Heart right ventricle (tissue), 16 donors: ENCODE measurements around the gene RFX1. TPM values are rescaled to one million over a fixed set of nuclear protein-coding genes. Genes with fewer than 3 reads are reported as not detected.

Experiments used
- ATAC-seq, 8 donors: fragments of 200-7000 bp; cut with Tn5 transposase; one replicate each; pipeline ENCODE4 v1.9.1; 2020; ENCODE audit warnings: mild to moderate bottlenecking in 8 of 8, moderate library complexity in 8 of 8, moderate number of reproducible peaks in 1 of 8
- DNase-seq, 2 donors: peaks; one replicate each; pipeline ENCODE4 v3.0.0-alpha.2; 2020
- H3K27ac ChIP-seq, 10 donors: fragments of 200-600 bp; sonication (generic) in 2 of 10; one replicate each; pipeline versions ENCODE4 v1.5.0 to v1.8.0; 2020 to 2022; ENCODE audit warnings: mild to moderate bottlenecking in 3 of 10
- H3K27me3 ChIP-seq, 7 donors: fragments of 200-600 bp; one replicate each; pipeline ENCODE4 v1.8.0; 2021 to 2022; ENCODE audit warnings: mild to moderate bottlenecking in 2 of 7
- H3K36me3 ChIP-seq, 9 donors: fragments of 200-600 bp; sonication (generic) in 1 of 9; one replicate each; pipeline versions ENCODE4 v1.5.0 to v1.8.0; 2020 to 2022; ENCODE audit warnings: mild to moderate bottlenecking in 2 of 9
- H3K4me1 ChIP-seq, 9 donors: fragments of 200-600 bp; sonication (generic) in 1 of 9; one replicate each; pipeline versions ENCODE4 v1.5.0 to v1.8.0; 2020 to 2022; ENCODE audit warnings: mild to moderate bottlenecking in 4 of 9
- H3K4me3 ChIP-seq, 10 donors: fragments of 200-600 bp; sonication (generic) in 2 of 10; one replicate each; pipeline versions ENCODE4 v1.5.0 to v1.8.0; 2020 to 2022; ENCODE audit warnings: mild to moderate bottlenecking in 7 of 10, moderate library complexity in 2 of 10
- H3K9me3 ChIP-seq, 11 donors: fragments of 200-600 bp in 10 of 11; sonication (generic) in 2 of 11; one replicate each; pipeline versions ENCODE4 v1.5.0 to v1.8.0; 2013 to 2022; ENCODE audit warnings: mild to moderate bottlenecking in 2 of 11, control low read depth in 1 of 11, moderate library complexity in 1 of 11
- CTCF ChIP-seq, 9 donors: fragments of 200-600 bp; sonication (generic) in 2 of 9; IDR thresholded peaks; one replicate each; pipeline versions ENCODE4 v1.5.0 to v1.8.0; 2021 to 2022; ENCODE audit warnings: antibody characterized with exemption in 9 of 9, mild to moderate bottlenecking in 5 of 9, moderate library complexity in 1 of 9
- WGBS, 2 donors: extraction: QIAGEN DNeasy Blood & Tissue Kit; methylation state at CpG; one replicate each; pipeline ENCODE4 v1.1.7; 2013; ENCODE audit warnings: inconsistent platforms in 1 of 2; 5-methylcytosine and 5-hydroxymethylcytosine counted together
- intact Hi-C, 10 donors: fragments of 100-400 bp; cut with DNase I; formaldehyde crosslinking; loops; one replicate each; pipeline versions ENCODE4 v1.11.1 to v1.14.2; 2022
- polyA plus RNA-seq, 2 donors: library from polyadenylated mRNA; stranded (reverse); fragments of 200-250 nt; gene quantifications; one replicate each; pipeline ENCODE4 v1.2.3, GENCODE V29; 2013
- total RNA-seq, 10 donors: library from RNA; stranded (reverse); fragmentation: NEBNext Ultra II Directional in 3 of 10; extraction: Animal tissue kit (Norgen Biotek cat#: 25700) in 3 of 10; gene quantifications; one replicate each; pipeline versions ENCODE4 v1.2.1 to v1.2.4, GENCODE V29; 2021 to 2023
- donor health status: Arrhythmogenic right ventricular cardiomyopathy.
- donor health status: ischemic (EF 13 %, LVEDD 7.1; RV severe dilation, severe dysfunction).
- donor health status: healthy with polysubstance abuse.
- donor health status: DM: no; HTN: yes; CAD: no.
- donor health status: DM: no; HTN: no; CAD: no.
- donor health status: ischemic (EF 25% LVEDD 6.9; RV normal size, moderate dysfunction).
- donor health status: ischemic (EF 25% LVEDD 5.7; RV mildly dilated, moderate dysfunction).
- donor health status: healthy.
- donor health status: DM: yes; HTN: yes; CAD: no.
- donor health status: Ischemic cardiomyopathy.
- donor health status: ischemic (EF 35%, LVEDD 5.7; RV mildly dilated, moderate dysfunction).
- donor health status: nonischemic (EF 11% LVEDD 7.7; RV severe dilation, severe dysfunction).
- donor health status: DM: yes; HTN: yes; CAD: no.
- donor health status: PGD.
- donor health status: ischemic (EF 29% LVEDD 5.4; RV normal size, mild dysfunction).
- donor health status: nonischemic (EF 23%, LVEDD 6.1; RV moderate dilation, normal function).

The RFX1 gene
- total and polyA plus RNA-seq, 12 donors: 2.7 to 15.8 (median 11.8) TPM

DNA sequence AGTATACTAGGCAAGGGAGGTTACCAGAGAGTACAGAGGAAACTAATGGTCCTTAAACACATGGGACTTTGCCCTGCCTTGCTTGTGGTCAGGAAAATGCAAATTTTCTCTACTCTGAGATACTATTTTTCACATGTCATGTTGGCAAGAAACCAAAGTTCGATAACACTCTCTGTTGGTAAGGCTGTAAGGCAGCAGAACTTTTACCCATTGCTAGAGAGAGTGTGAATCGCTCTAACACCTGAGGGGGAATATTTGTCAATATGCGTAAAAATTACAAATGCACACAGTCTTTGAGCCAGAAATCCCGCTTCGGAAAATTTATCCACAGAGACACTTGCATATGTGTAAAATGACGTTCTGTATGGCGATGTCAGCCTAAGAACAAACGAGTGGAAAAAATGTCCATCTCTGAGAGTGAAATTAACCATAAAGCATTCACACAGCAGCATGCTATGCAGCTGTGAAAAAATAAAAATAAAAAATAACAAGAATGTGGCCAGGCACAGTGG, 9.5 kb upstream of the RFX1 start:
- Histone ChIP-seq H3K4me3 (no peak overlapping the region), H3K27me3 (no peaks in the 10 kb centered on the region), H3K27ac (no peak overlapping the region), H3K9me3 (no peaks in the 10 kb centered on the region), H3K36me3 (no peaks in the 10 kb centered on the region), H3K4me1 (peaks cover 0 to 5% (median 0%) of the 10 kb centered on the region in 9 donors)
- no peak for TF ChIP-seq CTCF (IDR thresholded peaks at IDR 0.05)
- DNase-seq (no peak), ATAC-seq (no peak)
- intact Hi-C loops: no loop called here
- WGBS, 2 donors: 77 to 79% methylated on average over 8 of the region's 8 CpGs

- Histone ChIP-seq H3K27ac (no peak overlapping the region), H3K36me3 (no peaks in the 10 kb centered on the region), H3K27me3 (no peaks in the 10 kb centered on the region), H3K4me3 (no peak overlapping the region), H3K9me3 (no peaks in the 10 kb centered on the region), H3K4me1 (no peaks in the 10 kb centered on the region)
- WGBS, 2 donors: 84 to 85% methylated on average over 2 of the region's 2 CpGs
- ATAC-seq (no peak), DNase-seq (no peak)
- TF ChIP-seq CTCF (IDR thresholded peaks at IDR 0.05): no peak
- intact Hi-C loops: loop anchor here in 1 of 10 donors (5.0 kb wide), 1 partner anchor 60 kb away; the partner anchor contains the start of gene DCAF15
These were observed 6.3 kb upstream of the RFX1 start for GRCh38 chr19:14012378-14012915.

GRCh38 chr19:14006766-14007562, 844 bp upstream of the RFX1 start:
- H3K4me3 ChIP-seq: peak overlapping the region; percentile 44 to 87 (median 74)
- intact Hi-C loops: loop anchor here in 3 of 10 donors (1.0 to 10.0 kb wide), 3 partner anchors 52 to 68 kb away; partner anchors contain the start of gene DCAF15 (in 3 of the 3)
- peak in 1 of 2 donors; percentile 89 for DNase-seq
- peak in 1 of 9 donors; percentile 10 for TF ChIP-seq CTCF (IDR thresholded peaks at IDR 0.05)
- peaks cover 11 to 41% (median 35%) of the 10 kb centered on the region in 9 donors for H3K4me1 ChIP-seq
- no peaks in the 10 kb centered on the region for H3K9me3 ChIP-seq
- peak overlapping the region; percentile 93 to 100 (median 98) for H3K27ac ChIP-seq
- peak; percentile 35 to 72 (median 58) for ATAC-seq
- WGBS, 2 donors: 4 to 5% methylated on average over 56 of the region's 56 CpGs
- no peaks in the 10 kb centered on the region for H3K36me3 ChIP-seq
- no peaks in the 10 kb centered on the region for H3K27me3 ChIP-seq

DNA sequence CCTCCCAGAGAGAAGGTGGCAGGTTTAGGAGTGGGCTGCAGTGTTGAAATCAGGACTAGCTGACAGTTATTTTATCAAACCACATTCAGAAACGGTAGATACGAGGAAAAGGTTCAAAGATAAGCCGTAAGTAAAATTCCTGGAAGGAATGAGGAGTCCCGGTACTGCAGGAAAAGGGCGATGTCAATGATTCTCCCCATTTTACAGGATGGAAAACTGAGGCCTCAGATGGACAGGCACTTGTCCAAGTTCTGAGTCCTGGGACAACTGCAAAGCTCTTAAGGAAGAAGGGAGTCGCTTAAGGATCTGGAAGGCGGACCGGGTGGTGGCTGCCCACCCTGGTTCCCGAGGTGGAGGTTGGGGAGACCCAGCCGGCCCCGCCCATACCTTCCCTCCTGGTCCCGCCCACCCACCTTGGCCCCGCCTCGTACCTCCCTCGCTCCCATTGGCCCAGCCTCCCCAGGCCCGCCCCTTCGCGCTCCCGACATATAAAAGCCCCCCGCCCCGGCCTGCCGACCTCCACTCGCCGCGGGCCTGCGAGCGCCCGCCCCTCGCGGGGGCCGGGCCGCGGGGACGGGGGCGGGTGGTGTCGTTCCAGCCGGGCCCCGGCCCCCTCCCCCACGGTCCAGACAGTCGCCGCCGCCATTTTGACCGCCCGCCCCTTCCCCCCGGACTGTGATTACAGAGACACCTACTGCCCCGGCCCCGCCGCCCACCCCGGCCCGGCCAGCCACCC, 603 bp downstream of the RFX1 start:
- DNase-seq: peak; percentile 93 to 94
- peaks cover 11 to 46% (median 35%) of the 10 kb centered on the region in 9 donors for H3K4me1 ChIP-seq
- H3K27me3 ChIP-seq: no peaks in the 10 kb centered on the region
- H3K36me3 ChIP-seq: peaks cover 0 to 3% (median 0%) of the 10 kb centered on the region in 9 donors
- peak overlapping the region; percentile 92 to 100 (median 98) for H3K27ac ChIP-seq
- TF ChIP-seq CTCF (IDR thresholded peaks at IDR 0.05): no peak
- ATAC-seq: peak; percentile 59 to 79 (median 68)
- WGBS, 2 donors: 4 to 5% methylated on average over 48 to 50 of the region's 50 CpGs
- H3K4me3 ChIP-seq: peak overlapping the region; percentile 26 to 94 (median 74)
- H3K9me3 ChIP-seq: no peaks in the 10 kb centered on the region
- intact Hi-C loops: loop anchor here in 3 of 10 donors (1.0 to 10.0 kb wide), 4 partner anchors 29 to 69 kb away; partner anchors contain the start of gene DCAF15 (in 3 of the 3)
